ENCODE data around the gene CDK9. TPM values are rescaled to one million over a fixed set of nuclear protein-coding genes. Genes with fewer than 3 reads are reported as not detected.
"Not testable (repeated sequence)": the region's sequence is repeated elsewhere in the genome, so short reads cannot be mapped to it uniquely, and the experiment has no call there.

The CDK9 gene
- 92.7 TPM for total RNA-seq

GRCh38 chr9:127785933-127786772 lies at the start of gene CDK9:
CDK9 (plus strand) TSS chr9:127786034; CDS start chr9:127786149, 115 bp downstream.
- DNase-seq (ENCODE audit: low spot score) = peak; percentile 91

GRCh38 chr9:127738666-127739065 lies 47.2 kb upstream of the CDK9 start:
- no peak for DNase-seq (ENCODE audit: low spot score)

- no peak for DNase-seq (ENCODE audit: low spot score)
Observed at GRCh38 chr9:127739614-127740330, 46.1 kb upstream of the CDK9 start.

- peak; percentile 72 for DNase-seq (ENCODE audit: low spot score)
Observed at GRCh38 chr9:127741831-127742434, 43.9 kb upstream of the CDK9 start.

- no peak for DNase-seq (ENCODE audit: low spot score)
Observed at GRCh38 chr9:127742435-127743088, 43.3 kb upstream of the CDK9 start.

GRCh38 chr9:127744398-127745110 lies 41.3 kb upstream of the CDK9 start:
- DNase-seq (ENCODE audit: low spot score) = no peak

GRCh38 chr9:127746959-127747569 lies 38.8 kb upstream of the CDK9 start:
- no peak for DNase-seq (ENCODE audit: low spot score)

GRCh38 chr9:127749090-127749787 lies 36.6 kb upstream of the CDK9 start:
- DNase-seq (ENCODE audit: low spot score) = no peak

- no peak for DNase-seq (ENCODE audit: low spot score)
Observed at GRCh38 chr9:127751269-127752054, 34.4 kb upstream of the CDK9 start.

- DNase-seq (ENCODE audit: low spot score) = no peak
Observed at GRCh38 chr9:127753148-127753547, 32.7 kb upstream of the CDK9 start.

- no peak for DNase-seq (ENCODE audit: low spot score)
Observed at GRCh38 chr9:127753622-127754021, 32.2 kb upstream of the CDK9 start.

GRCh38 chr9:127754099-127755060 lies 31.5 kb upstream of the CDK9 start:
- no peak for DNase-seq (ENCODE audit: low spot score)

GRCh38 chr9:127755061-127756060 lies 30.5 kb upstream of the CDK9 start:
- DNase-seq (ENCODE audit: low spot score) = no peak

GRCh38 chr9:127756233-127756632 lies 29.6 kb upstream of the CDK9 start:
- DNase-seq (ENCODE audit: low spot score) = no peak

GRCh38 chr9:127756776-127757175 lies 29.1 kb upstream of the CDK9 start:
- not testable (repeated sequence) for DNase-seq (ENCODE audit: low spot score)

- DNase-seq (ENCODE audit: low spot score) = no peak
Observed at GRCh38 chr9:127758843-127759242, 27.0 kb upstream of the CDK9 start.

- DNase-seq (ENCODE audit: low spot score) = no peak
Observed at GRCh38 chr9:127761061-127761460, 24.8 kb upstream of the CDK9 start.

Data from mucosa of gallbladder (tissue), 1 donor.